HG02588 (cell line): ENCODE results near the gene CYB561.
"Not testable (repeated sequence)": the region's sequence is repeated elsewhere in the genome, so short reads cannot be mapped to it uniquely, and the experiment has no call there.

Experiments
- ATAC-seq: cut with Tn5 transposase; IDR thresholded peaks from one replicate; pipeline ENCODE4 v1.9.1; 2021; ENCODE audit warnings: mild to moderate bottlenecking, moderate library complexity; ENCODE audit not compliant: unreplicated experiment

Gene CYB561

DNA sequence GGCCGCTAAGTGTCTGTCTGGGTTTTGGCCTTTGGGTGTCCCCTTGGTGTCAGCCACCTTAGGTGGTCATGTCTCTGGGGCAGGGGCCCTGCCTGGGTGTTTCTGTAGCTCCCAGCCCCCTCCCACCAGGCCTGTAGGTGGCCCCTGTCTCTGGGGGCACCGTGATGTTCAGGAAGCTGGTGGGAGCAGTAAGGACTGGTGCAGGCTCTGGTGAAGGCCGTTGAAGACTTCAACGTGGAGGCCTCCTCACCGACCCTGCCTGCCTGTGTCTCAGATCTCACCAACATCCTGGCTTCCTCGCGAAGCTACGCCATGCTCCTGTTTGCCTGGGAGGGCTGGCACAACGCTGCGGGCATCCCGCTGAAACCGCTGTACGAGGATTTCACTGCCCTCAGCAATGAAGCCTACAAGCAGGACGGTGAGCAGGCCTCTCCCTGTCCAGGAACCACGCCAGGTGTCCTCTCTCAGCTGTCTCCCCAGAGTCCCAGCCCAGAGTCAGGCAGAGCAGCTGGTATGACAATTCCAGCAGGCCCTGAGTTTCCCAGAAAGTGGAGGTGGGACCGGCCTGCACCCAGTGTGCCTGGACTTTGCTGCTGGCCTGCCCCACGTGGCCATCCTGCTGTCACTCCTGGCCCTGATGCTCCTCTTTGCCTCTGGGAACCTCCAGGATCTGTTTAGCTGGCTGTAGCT lies 33.5 kb upstream of the CYB561 start:
- ATAC-seq, result no peak

DNA sequence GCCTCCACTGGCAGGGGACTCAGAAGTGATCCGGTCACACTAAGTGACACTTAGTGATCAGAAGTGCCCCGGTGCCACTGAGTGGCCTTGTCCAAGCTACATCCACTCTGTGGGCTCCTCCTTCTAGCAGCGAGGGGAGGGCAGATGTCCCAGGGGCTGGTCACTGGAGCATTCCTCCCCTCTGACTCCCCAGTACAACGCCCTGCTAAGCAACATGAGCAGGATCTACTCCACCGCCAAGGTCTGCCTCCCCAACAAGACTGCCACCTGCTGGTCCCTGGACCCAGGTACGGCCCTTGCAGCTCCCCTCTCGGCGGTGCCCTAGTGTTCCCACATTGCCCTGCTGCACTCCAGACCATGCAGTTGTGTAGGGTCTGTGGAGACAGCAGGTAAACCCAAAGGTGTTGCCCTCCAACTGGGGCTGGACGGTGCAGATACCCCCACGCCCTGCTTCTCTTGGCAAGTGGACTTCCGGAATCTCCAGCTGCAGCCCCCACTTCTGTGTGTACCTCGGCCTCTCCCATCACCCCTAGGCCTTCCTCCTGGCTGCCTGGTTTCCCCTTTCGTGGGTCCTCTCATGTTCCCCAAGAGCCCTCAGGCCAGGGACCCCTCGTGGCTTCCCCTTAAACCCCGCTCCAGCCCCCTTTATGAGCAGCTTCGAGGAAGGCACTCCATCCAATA lies 32.8 kb upstream of the CYB561 start:
- ATAC-seq, result peak; percentile 64

DNA sequence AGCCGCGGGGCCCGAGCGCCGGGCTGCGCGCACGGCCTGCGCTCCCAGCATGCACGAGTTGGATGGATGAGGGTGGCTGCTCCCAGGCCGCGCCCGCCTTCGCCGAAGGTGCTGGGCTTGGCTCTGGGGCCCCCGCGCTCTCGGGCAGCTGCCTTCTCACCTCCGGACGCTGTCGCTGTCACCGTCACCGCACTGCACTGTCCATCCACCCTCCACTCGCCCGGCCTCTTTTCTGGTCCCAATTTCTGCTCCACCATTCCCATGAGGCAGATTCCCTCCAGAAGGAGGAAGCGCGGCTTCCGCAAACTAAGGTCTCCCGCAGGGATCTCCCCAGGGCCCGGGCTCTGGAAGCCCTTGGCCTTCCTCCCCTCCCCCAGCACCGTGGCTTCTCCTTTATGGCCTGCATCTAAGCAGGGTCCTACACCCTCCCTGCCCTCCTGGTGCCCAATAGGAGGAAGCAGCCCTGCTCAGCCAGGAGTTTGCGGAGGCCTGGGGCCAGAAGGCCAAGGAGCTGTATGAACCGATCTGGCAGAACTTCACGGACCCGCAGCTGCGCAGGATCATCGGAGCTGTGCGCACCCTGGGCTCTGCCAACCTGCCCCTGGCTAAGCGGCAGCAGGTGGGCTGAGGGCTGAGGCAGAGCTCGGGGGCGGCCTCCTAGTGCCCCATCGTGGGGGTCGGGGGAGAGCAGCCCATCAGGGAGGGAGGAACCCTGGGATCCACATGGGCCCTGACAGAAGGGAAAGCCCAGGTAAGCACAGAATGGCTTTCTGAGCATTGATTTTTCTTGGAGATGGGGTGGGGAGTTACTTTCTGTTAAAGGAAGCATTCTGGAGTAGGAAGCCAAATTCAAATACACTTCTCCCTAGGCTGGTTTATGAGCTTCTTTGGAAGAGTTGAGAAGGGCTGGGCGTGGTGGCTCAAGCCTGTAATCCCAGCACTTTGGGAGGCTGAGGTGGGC lies 31.7 kb upstream of the CYB561 start:
- no peak for ATAC-seq

DNA sequence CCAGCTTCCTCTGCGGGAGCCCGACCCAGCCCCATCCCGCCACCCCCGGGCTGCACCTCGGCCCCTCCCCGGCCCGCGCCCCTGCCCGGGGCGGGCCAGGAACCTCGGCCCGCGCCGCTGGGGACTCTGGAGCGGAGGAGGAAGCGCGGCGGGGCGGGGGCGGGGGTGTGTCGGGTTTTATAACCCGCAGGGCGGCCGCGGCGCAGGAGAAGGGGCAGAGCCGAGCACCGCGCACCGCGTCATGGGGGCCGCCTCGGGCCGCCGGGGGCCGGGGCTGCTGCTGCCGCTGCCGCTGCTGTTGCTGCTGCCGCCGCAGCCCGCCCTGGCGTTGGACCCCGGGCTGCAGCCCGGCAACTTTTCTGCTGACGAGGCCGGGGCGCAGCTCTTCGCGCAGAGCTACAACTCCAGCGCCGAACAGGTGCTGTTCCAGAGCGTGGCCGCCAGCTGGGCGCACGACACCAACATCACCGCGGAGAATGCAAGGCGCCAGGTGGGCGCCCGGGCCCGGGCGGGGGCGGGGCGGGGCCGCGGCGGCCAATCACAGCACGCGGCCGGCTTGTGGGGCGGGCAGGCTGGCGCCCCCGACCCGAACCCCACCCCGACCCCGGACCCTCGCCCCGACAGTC lies 30.9 kb upstream of the CYB561 start, which contains the start of gene ACE:
Gene ACE, plus strand, starts transcription at position 208 of the 626 bp plus-strand sequence. Its CDS starts 34 bp downstream, at position 242.
- ATAC-seq, result no peak

DNA sequence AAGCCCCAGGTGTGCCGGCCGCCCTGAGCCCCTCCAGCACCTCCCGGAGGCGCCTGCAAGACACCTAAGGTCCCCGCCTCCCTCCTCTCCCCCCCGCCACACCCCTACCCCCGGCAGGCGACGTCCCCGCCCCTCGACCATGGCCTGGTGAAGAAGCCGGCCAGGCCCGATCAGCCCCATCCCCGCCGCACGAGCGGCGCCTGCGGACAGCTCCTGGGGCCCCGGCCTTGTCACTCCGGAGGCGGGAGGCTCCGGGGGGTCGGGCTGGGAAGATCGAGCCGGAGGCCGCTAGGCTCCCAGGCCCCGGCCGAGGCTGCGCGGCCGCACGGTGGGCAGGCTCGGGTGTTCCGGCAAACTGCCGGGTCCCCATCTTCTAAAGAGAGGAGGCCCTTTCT lies 30.4 kb upstream of the CYB561 start:
- ATAC-seq, result no peak

DNA sequence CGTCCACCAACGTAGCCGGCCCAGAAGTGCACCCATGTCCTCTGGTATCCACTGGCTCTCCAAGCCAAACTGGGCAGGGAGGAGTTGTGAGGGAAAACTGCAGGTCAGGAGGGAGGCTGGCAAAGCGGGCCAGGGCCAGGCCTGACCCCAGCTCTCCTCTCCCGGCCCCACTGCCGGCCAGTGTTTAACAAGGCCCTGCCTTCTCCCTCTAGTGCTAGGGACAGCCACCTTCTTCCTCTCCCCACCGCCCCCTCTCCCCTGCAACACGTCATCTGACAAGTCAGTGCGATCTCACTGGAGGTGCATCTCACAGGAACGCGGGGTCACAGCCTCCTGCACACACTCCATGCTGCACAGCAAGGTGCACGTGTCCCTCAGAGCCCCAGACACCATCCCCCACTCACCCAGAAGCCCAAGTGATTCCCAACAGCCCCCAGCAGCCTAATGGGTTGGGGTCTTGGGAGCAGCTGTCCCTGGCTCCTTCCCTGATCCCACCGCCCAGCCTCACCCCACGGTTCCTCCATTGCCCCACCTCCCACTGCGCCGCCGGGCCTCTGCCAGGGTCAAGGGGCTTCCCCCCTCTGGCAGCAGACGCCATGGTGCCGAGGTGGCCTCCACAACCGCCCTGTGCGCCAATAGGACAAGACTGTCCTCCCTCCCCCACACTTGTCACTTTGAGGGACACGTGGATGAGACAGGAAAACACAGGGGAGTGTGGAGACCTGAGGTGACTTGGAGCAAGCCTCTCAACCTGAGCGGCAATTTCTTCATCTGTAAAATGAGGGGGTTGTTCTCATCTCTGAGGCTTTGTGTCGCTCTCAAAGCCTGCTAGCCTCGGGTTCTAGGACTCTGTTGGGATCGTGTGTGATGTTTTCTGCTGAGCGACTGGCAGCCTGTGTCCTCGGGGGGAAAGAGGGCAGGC lies 29.6 kb upstream of the CYB561 start:
- ATAC-seq, result no peak

DNA sequence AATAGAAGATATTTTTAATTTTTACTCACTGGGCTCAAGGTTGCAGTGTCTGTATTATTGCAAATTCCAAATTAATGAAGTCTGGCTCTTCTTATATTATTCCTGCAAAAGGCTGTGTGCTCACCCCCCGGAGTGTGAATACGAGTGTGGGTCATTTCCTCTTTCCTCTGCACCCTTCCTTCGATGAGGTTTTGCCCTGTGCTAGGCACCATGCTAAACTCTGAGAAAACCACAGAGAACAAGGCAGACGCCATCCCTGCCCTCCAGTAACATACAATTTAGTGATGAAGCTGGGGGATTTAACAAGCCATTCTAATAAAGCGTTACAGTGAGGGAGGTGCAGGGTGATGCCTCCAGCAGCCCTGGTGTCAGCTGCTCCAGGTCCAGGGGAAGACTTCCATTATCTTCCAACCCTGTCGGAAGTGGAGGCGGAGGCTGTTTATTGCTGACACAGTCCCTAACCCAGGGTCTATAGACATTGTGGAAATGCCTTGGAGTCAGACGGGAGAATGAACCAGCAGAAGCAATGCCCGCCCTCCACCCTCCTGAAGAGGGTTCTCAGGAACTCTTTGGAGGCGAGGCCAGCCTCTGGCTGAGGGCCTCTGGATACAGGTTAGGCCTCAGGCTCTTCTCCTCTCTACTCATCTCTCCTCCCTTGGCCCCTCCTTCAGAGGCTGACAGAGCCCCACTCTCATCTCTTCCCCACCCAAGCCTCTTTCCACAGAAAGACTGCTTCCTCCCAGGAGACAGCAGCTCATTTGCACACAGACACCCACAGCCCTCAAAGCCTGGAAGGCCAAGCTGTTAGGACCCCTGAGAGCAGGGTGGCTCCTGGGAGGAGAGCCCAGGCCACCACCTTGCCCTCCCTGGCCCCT lies 28.7 kb upstream of the CYB561 start:
- ATAC-seq, result no peak

DNA sequence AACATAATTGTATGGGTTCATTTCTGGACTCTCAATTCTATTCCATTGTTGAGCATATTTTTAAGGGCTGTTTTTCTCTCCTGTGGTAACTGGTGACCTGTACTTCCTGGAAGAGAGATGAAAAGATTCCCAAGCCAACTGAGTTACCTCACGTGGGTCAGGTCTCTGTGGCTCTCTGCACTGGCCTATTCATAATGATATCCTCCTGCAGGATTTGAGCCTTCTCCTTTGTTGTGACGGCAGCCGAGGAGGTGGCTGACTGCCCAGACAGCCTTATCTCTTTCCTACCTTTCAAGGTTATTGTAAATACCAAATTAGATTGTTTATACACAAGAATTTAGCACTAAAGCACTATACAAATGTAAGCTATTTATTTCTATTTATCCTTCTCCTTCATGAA lies 28.1 kb upstream of the CYB561 start:
- ATAC-seq, result no peak

DNA sequence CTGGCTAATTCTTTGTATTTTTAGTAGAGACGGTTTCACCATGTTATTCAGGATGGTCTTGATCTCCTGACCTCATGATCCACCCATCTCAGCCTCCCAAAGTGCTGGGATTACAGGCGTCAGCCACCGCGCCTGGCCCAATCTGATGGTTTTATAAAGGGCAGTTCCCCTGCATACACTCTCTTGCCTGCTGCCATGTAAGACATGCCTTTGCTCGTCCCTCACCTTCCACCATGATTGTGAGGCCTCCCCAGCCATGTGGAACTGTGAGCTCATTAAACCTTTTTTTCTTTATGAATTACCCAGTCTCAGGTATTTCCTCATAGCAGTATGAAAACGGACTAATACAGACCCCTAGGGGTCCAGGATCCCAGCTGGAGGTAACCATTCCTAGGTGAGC lies 22.0 kb upstream of the CYB561 start:
- ATAC-seq, result not testable (repeated sequence)

DNA sequence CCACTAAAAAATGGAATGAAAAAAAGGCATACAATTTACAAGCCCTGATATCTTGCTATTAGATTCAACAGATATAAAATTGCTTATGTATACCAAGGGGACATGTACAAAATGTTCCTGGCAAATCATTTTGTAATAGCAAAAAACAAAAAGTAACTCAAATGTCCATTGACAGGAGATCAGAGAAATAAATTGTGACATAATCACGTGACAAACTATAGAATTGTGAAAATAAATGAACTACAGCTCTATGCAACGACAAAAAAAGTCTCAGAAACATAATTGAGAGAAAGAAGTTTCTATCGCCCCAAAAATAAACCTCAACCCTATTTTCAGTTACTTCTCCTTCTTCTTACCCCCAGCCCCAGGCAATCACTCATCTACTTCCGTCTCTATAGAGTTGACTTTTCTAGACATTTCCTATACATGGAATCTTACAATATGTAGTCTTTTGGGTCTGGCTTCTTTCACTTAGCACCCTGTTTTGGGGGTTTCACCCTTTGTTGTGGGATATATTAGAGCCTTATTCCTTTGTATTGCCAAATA lies 18.7 kb upstream of the CYB561 start:
- no peak for ATAC-seq

DNA sequence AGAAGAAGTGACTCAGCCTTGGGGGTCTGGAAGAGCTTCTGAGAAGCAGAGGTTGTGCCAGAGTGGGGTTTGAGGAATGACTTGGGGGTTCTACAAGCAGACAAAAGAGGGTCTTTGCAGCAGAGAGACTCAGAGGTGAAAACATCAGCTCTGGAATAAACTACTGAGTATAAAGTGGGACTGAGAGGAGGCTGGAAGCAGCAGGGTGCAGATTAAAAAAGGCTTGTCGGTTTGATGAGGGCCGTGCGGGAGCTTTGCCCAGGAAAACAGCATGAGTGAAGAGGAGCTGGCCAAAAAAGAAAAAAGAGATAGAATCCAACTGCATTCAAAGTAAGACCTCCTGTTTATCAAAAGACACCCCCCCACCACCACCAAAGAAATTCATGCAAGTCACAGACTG lies 17.7 kb upstream of the CYB561 start:
- ATAC-seq, result no peak

DNA sequence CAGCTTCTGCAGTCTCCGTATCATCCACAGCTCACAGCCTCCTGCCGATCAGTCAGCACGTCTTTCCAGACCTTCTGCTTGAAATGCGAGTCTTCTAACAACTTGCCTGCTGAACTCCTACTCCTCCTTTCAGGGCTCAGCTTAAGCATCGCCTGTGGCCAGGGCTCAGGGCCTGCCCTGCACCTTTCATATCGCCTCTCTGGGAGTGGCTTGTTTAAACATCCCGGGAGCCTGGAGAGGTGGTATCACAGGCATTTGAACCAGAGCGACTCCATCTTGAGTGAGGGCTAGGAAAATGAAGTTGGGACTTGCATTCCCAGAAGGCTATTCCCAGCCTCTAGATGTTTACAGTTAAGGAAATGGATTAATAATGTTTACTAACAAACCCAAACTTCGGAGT lies 13.9 kb upstream of the CYB561 start:
- ATAC-seq, result no peak

DNA sequence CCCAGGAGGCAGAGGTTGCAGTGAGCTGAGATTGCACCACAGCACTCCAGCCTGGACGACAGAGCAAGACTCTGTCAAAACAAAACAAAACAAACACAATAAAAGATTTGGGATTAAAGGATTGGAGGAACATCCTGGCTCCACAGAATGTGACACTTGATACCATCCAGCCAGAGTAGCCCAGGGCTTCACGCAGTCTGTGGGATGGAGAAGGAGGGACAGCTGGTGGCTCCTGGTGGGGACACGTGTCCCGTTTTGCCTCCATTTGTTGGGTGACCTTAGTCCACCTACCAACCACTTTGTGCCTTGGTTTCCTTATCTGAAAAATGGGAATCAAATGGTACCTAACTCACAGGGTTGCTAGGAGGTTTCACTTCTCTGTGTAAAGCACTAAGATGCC lies 12.4 kb upstream of the CYB561 start:
- ATAC-seq, result no peak

DNA sequence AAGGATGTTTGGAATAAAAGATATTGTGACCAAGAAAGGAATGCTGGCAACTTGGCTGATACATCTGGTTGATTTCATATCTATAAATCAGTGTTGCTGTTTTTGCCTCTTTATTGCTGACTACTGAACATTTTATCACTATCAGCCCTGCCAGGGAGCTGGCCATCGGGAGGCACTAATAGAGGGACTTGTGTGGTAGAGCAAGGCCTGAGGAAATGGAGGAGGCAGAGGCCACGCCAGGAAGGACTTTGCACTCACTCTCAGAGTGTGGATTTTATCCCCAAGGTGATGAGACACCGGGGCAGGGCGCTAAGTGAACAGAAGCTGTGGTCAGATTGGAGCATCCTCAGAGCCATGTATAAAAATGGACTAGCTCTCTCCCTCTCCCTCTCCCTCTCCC lies 9.3 kb upstream of the CYB561 start:
- no peak for ATAC-seq

DNA sequence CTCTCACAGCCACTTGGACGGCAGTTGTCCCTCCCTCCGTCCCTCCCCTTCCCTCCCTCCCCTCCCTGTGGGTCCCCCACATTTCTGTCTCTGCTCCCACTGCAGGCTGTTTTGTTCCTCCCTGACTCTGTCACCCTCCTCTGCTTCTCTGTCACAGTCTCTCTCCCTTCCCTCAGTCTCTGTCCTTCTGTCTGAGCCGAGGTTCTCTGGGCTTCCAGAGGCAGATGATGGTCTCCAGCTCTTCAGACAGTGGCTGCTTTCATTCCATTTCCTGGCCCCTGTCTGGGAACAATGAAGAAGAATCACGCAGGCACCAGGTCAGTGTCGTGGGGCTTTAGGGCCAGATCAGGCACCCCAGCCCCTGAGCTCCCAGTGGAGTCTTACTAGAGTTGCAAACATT lies 8.8 kb upstream of the CYB561 start:
- ATAC-seq, result no peak

DNA sequence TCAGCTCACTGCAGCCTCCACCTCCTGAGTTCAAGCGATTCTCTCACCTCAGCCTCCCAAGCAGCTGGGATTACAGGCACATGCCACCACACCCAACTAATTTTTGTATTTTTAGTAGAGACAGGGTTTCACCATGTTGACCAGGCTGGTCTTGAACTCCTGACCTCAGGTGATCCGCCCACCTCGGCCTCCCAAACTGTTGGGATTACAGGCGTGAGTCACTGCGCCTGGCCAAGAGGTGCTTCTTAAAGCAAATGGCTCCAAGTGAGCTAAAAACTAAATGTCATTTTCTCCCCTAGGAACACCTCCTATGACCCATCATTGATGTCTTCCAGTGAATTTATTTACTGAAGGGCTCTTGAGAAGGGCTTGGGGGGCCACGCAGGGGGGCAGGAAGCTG lies 8.3 kb upstream of the CYB561 start:
- not testable (repeated sequence) for ATAC-seq

DNA sequence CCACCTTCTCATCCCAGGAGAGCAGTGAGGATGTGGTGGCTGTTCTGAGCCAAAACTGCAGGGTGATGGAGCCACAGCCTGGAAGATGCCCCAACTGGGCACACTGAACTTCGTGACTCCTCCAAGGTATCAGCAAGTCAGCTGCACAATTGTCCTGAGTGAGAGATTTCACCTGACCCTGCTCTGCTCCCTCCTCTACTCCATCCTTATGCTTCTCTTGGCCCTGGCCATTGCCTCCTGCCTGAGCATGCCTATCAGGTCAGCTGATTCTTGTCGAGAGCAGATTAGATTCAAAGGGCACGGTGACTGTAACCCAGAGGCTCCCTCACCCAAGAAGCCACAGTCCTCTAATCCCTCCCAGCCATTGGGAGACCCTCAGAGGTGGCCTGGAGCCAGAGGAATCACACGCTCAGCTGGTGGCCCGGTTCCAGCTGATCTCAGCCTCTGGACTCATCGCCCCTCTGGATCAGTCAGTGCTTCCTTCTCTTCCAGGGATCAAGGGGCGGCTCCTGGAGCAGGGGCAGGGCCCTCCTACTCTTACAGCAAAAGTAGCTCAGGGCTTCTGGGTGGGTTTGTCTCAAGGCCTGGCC lies 7.0 kb upstream of the CYB561 start:
- no peak for ATAC-seq
